Adrenal gland (tissue), 5 donors: ENCODE results near the gene SPRED2.

Source experiments
- CTCF ChIP-seq, 6 experiments: fragments of 450-650 bp in 4 of 6; fragments of 200-600 bp in 2 of 6; sonication (generic) in 1 of 6; IDR thresholded peaks; 1 replicate in 5 of 6; 2 replicates in 1 of 6; pipeline versions ENCODE4 v1.5.1 to v1.8.0; 2016 to 2021; ENCODE audit warnings: antibody characterized with exemption in 6 of 6, mild to moderate bottlenecking in 2 of 6, moderate library complexity in 1 of 6
- POLR2A ChIP-seq, 2 donors: fragments of 450-650 bp; IDR thresholded peaks; one replicate each; pipeline ENCODE4 v1.6.1; 2017; ENCODE audit warnings: antibody characterized with exemption in 2 of 2, mild to moderate bottlenecking in 2 of 2, moderate library complexity in 1 of 2
- donor health status: DM: no; HTN: no; CAD: no.

GRCh38 chr2:65417509-65418085 is 14.8 kb downstream of the SPRED2 start:
- TF ChIP-seq CTCF (IDR thresholded peaks at IDR 0.05) (no peak), POLR2A (IDR thresholded peaks at IDR 0.05) (no peak)
